ENCODE data around the gene BMF.

DNA sequence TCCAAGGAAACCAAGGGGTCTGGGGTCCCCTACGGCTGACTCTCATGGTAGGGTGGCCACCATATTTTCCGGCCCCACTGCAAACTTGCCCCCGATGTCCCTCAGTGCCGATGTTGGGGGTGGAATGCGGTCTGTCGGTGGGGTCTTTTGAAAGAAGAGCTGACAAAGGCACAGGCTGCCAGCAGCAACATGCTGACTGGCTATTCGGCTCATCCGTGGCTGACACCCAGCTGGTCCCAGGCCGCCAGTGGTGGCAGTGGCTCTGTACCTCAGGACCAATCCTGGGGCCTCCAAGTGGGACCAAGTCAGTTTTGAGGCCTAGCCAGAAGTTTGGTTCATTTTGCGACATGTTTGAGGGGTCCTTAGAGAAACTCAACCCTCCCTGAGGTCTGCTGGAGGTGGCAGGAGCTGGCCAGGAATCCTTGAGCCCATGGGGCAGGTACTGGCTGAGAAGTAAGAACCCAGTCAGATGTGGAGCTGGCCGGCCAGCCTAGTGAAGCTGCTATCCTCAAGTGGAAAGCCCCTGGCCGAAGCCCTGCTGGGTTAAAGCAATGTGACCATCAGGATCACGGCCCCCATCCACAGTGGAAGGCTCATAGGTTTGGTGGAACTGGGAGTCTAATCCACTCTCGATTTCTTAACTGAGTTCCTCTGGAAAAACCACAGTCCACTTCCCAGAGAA, 17.8 kb downstream of the BMF start:
- TF ChIP-seq CTCF (IDR thresholded peaks at IDR 0.05), result no peak
- no peak for TF ChIP-seq POLR2A (IDR thresholded peaks at IDR 0.05)

Measured in body of pancreas (tissue), 4 donors.